ENCODE measurements around the gene NNAT. TPM values are rescaled to one million over a fixed set of nuclear protein-coding genes. Genes with fewer than 3 reads are reported as not detected.
A peak's percentile ranks its signal among the peaks of the same experiment; 100 is the strongest.
"Not testable (repeated sequence)": the region's sequence is repeated elsewhere in the genome, so short reads cannot be mapped to it uniquely, and the experiment has no call there.

The NNAT gene
- total RNA-seq, 1 donor from 2014 or later: 13.8 TPM

- no peak for DNase-seq (ENCODE audit: extremely low read depth, low read depth, low spot score)
These were observed 17.0 kb downstream of the NNAT start for GRCh38 chr20:37538003-37538402.

GRCh38 chr20:37539424-37539823 is 18.4 kb downstream of the NNAT start:
- no peak for DNase-seq (ENCODE audit: extremely low read depth, low read depth, low spot score)

GRCh38 chr20:37540001-37540400 is 19.0 kb downstream of the NNAT start:
- DNase-seq (ENCODE audit: extremely low read depth, low read depth, low spot score): no peak

GRCh38 chr20:37540838-37541237 is 19.8 kb downstream of the NNAT start:
- DNase-seq (ENCODE audit: extremely low read depth, low read depth, low spot score): not testable (repeated sequence)

GRCh38 chr20:37541326-37541725 is 20.3 kb downstream of the NNAT start:
- DNase-seq (ENCODE audit: extremely low read depth, low read depth, low spot score): no peak

GRCh38 chr20:37542281-37542680 is 21.2 kb downstream of the NNAT start:
- peak; percentile 42 for DNase-seq (ENCODE audit: extremely low read depth, low read depth, low spot score)

GRCh38 chr20:37543828-37544227 is 22.8 kb downstream of the NNAT start:
- DNase-seq (ENCODE audit: extremely low read depth, low read depth, low spot score): no peak

GRCh38 chr20:37544386-37544785 is 23.3 kb downstream of the NNAT start:
- no peak for DNase-seq (ENCODE audit: extremely low read depth, low read depth, low spot score)

GRCh38 chr20:37545516-37545915 is 24.5 kb downstream of the NNAT start:
- no peak for DNase-seq (ENCODE audit: extremely low read depth, low read depth, low spot score)

- DNase-seq (ENCODE audit: extremely low read depth, low read depth, low spot score): no peak
These were observed 26.9 kb downstream of the NNAT start for GRCh38 chr20:37547912-37548311.

GRCh38 chr20:37550101-37550920 is 29.3 kb downstream of the NNAT start:
- DNase-seq (ENCODE audit: extremely low read depth, low read depth, low spot score): not testable (repeated sequence)

GRCh38 chr20:37551660-37552059 is 30.6 kb downstream of the NNAT start:
- not testable (repeated sequence) for DNase-seq (ENCODE audit: extremely low read depth, low read depth, low spot score)

- DNase-seq (ENCODE audit: extremely low read depth, low read depth, low spot score): no peak
These were observed 31.4 kb downstream of the NNAT start for GRCh38 chr20:37552415-37552814.

- not testable (repeated sequence) for DNase-seq (ENCODE audit: extremely low read depth, low read depth, low spot score)
These were observed 33.8 kb downstream of the NNAT start for GRCh38 chr20:37554721-37555298.

- no peak for DNase-seq (ENCODE audit: extremely low read depth, low read depth, low spot score)
These were observed 35.5 kb downstream of the NNAT start for GRCh38 chr20:37556538-37556937.

GRCh38 chr20:37558306-37558705 is 37.3 kb downstream of the NNAT start:
- DNase-seq (ENCODE audit: extremely low read depth, low read depth, low spot score): no peak

- no peak for DNase-seq (ENCODE audit: extremely low read depth, low read depth, low spot score)
These were observed 37.7 kb downstream of the NNAT start for GRCh38 chr20:37558779-37559178.

- no peak for DNase-seq (ENCODE audit: extremely low read depth, low read depth, low spot score)
These were observed 38.4 kb downstream of the NNAT start for GRCh38 chr20:37559312-37560027.

- DNase-seq (ENCODE audit: extremely low read depth, low read depth, low spot score): no peak
These were observed 39.6 kb downstream of the NNAT start for GRCh38 chr20:37560629-37561028.

GRCh38 chr20:37562695-37563480 is 41.8 kb downstream of the NNAT start:
- no peak for DNase-seq (ENCODE audit: extremely low read depth, low read depth, low spot score)

GRCh38 chr20:37564016-37564387 is 43.0 kb downstream of the NNAT start:
- no peak for DNase-seq (ENCODE audit: extremely low read depth, low read depth, low spot score)

Measured in glomerular endothelial cell (primary cell).